Activated CD8-positive, alpha-beta memory T cell treated with anti-CD3 and anti-CD28 coated beads for 4 hours (primary cell): ENCODE data around the gene BBLN.

Experiments used
- DNase-seq, 2 donors: peaks; one replicate each; pipeline ENCODE4 v3.0.0-alpha.2; 2020; ENCODE audit warnings: low read depth in 2 of 2

The BBLN gene

GRCh38 chr9:128211981-128212281 lies 51.9 kb downstream of the BBLN start:
- no peak for DNase-seq
